ENCODE results near the gene SERPINE1. TPM values are rescaled to one million over a fixed set of nuclear protein-coding genes. Genes with fewer than 3 reads are reported as not detected.

SERPINE1 gene
- total RNA-seq, 4 donors from 2014 or later = 4.8 to 9.4 (median 8.9) TPM

- intact Hi-C loops (cut with DNase I; ENCODE audit: low total_unique reads) = no loop called here
- DNase-seq (ENCODE audit: low spot score in 2 of 2) = peak; percentile 87 to 96
- no peak within 1 kb of the TSS for H3K4me3 ChIP-seq (ENCODE audit: low read depth, poor library complexity, severe bottlenecking)
- no peak for TF ChIP-seq POLR2A (IDR thresholded peaks at IDR 0.05)
- TF ChIP-seq, protein P1, sequence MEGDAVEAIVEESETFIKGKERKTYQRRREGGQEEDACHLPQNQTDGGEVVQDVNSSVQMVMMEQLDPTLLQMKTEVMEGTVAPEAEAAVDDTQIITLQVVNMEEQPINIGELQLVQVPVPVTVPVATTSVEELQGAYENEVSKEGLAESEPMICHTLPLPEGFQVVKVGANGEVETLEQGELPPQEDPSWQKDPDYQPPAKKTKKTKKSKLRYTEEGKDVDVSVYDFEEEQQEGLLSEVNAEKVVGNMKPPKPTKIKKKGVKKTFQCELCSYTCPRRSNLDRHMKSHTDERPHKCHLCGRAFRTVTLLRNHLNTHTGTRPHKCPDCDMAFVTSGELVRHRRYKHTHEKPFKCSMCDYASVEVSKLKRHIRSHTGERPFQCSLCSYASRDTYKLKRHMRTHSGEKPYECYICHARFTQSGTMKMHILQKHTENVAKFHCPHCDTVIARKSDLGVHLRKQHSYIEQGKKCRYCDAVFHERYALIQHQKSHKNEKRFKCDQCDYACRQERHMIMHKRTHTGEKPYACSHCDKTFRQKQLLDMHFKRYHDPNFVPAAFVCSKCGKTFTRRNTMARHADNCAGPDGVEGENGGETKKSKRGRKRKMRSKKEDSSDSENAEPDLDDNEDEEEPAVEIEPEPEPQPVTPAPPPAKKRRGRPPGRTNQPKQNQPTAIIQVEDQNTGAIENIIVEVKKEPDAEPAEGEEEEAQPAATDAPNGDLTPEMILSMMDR (IDR thresholded peaks at IDR 0.05) = no peak
- 4 to 5% methylated on average over 37 to 47 of the region's 74 CpGs for WGBS, 2 donors
Observed at GRCh38 chr7:101165075-101165957, 38.4 kb downstream of the SERPINE1 start, which contains the start of gene VGF. VGF (minus strand) TSS chr7:101165569; CDS start chr7:101164843, 726 bp downstream.

DNA sequence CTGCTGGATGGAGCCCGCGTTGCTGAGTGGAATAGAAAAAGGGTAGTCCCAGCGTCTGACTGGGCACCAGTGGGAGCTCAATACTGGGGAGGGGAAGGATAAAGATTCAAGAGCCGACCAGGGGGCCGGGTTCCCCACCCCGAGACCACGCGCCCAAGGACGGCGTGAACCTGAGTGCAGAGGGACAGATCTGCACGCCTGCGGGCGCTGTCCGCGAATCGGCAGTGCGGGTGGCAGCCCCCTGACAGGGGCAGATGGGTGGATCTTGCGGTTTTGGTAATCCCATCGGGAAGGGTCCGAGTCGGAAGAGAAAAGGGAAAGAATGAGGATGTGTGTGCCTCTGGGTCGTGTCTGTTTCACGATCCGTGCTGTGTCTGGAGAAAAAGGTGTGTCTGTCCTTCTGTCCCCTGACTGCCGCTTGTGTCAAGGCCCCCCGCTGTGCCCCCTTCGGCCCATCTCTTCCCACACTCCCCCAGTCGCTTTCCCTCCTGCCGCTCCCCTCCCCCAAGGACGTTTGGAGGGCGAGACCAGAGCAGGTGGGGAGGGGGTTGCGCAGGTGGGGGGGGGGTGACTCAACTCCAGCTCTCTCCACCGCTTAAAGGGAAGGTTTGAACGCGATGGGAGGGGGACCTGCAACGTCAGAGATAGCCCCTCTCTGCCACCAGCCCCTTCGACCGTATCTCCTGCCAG lies 39.2 kb downstream of the SERPINE1 start:
- intact Hi-C loops (cut with DNase I; ENCODE audit: low total_unique reads) = no loop called here
- no peak overlapping the region for H3K4me3 ChIP-seq (ENCODE audit: low read depth, poor library complexity, severe bottlenecking)
- 1% methylated on average over 36 to 38 of the region's 38 CpGs for WGBS, 2 donors
- no peak for TF ChIP-seq POLR2A (IDR thresholded peaks at IDR 0.05)
- TF ChIP-seq, protein P1 (IDR thresholded peaks at IDR 0.05) = no peak
- DNase-seq (ENCODE audit: low spot score in 2 of 2) = no peak

DNA sequence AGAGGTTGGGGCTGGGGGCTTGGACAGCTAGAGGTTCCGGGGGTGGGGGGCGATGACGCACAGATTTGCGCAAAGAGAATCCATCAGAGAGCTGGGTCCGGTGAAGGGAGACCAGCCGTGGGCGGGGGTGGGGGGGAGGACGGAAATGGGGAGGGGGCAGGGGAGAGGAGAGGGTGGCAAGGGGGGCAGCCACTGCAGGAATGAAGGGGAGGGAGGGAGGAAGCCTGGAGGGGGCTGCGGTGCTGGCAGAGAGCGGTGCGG lies 39.7 kb downstream of the SERPINE1 start:
- no peak for DNase-seq (ENCODE audit: low spot score in 2 of 2)
- intact Hi-C loops (cut with DNase I; ENCODE audit: low total_unique reads) = no loop called here
- no peak overlapping the region for H3K4me3 ChIP-seq (ENCODE audit: low read depth, poor library complexity, severe bottlenecking)
- TF ChIP-seq, protein P1 (IDR thresholded peaks at IDR 0.05) = no peak
- no peak for TF ChIP-seq POLR2A (IDR thresholded peaks at IDR 0.05)
- 1 to 2% methylated on average over 11 of the region's 11 CpGs for WGBS, 2 donors

GRCh38 chr7:101166909-101167644 lies 40.2 kb downstream of the SERPINE1 start:
- TF ChIP-seq POLR2A (IDR thresholded peaks at IDR 0.05) = no peak
- TF ChIP-seq, protein P1 (IDR thresholded peaks at IDR 0.05) = no peak
- WGBS, 2 donors = 2 to 3% methylated on average over 19 of the region's 19 CpGs
- intact Hi-C loops (cut with DNase I; ENCODE audit: low total_unique reads) = no loop called here
- H3K4me3 ChIP-seq (ENCODE audit: low read depth, poor library complexity, severe bottlenecking) = no peak overlapping the region
- no peak for DNase-seq (ENCODE audit: low spot score in 2 of 2)

- intact Hi-C loops (cut with DNase I; ENCODE audit: low total_unique reads) = no loop called here
- 1 to 7% methylated on average over 12 of the region's 12 CpGs for whole genome bisulfite sequencing, 2 donors
- H3K4me3 ChIP-seq (ENCODE audit: low read depth, poor library complexity, severe bottlenecking) = no peak overlapping the region
- TF ChIP-seq, protein P1 (IDR thresholded peaks at IDR 0.05) = no peak
- no peak for TF ChIP-seq POLR2A (IDR thresholded peaks at IDR 0.05)
- no peak for DNase-seq (ENCODE audit: low spot score in 2 of 2)
Observed at GRCh38 chr7:101167645-101168411, 40.9 kb downstream of the SERPINE1 start.

Measured in lower leg skin (tissue), 4 donors.